OCI-LY1 (cell line): ENCODE data around the gene FERMT3.

Experiments used
- EZH2 ChIP-seq: fragments of 200-600 bp; sonication (generic), shearing (Covaris generic); IDR thresholded peaks from 2 replicates; pipeline ENCODE4 v1.8.0; 2017; ENCODE audit warnings: borderline replicate concordance, mixed run types, mild to moderate bottlenecking, antibody characterized with exemption, low read length, moderate library complexity, mixed read lengths
- TF ChIP-seq, protein P1 (sequence below): fragments of 200-600 bp; sonication (generic), shearing (Covaris generic); IDR thresholded peaks from 2 replicates; pipeline ENCODE4 v1.5.1; 2017; ENCODE audit warnings: mild to moderate bottlenecking, antibody characterized with exemption, low read length, moderate library complexity, mixed read lengths

DNA sequence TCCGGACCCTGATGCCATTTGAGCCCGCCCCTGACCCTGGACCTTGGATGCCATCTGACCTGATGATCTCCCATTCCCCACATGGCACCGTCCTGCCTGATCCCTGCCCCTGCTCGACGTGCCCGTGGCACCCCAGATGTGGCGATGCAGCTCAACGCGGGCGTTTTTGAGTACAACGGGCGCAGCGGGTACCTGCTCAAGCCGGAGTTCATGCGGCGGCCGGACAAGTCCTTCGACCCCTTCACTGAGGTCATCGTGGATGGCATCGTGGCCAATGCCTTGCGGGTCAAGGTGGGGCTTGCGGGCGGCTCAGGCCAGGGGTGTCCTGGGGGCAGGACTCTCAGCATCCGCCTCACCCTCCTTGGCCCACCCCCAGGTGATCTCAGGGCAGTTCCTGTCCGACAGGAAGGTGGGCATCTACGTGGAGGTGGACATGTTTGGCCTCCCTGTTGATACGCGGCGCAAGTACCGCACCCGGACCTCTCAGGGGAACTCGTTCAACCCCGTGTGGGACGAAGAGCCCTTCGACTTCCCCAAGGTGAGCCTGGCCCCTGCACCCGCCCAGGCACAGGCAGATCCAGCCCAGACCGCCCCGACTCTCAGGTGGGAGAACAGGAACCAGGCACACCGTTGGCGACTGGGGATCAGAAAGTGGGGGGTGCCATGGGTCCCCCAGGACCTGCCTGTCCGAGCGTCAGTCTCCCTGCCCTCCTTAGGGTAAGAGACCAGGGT lies 55.9 kb downstream of the FERMT3 start:
- TF ChIP-seq, protein P1, sequence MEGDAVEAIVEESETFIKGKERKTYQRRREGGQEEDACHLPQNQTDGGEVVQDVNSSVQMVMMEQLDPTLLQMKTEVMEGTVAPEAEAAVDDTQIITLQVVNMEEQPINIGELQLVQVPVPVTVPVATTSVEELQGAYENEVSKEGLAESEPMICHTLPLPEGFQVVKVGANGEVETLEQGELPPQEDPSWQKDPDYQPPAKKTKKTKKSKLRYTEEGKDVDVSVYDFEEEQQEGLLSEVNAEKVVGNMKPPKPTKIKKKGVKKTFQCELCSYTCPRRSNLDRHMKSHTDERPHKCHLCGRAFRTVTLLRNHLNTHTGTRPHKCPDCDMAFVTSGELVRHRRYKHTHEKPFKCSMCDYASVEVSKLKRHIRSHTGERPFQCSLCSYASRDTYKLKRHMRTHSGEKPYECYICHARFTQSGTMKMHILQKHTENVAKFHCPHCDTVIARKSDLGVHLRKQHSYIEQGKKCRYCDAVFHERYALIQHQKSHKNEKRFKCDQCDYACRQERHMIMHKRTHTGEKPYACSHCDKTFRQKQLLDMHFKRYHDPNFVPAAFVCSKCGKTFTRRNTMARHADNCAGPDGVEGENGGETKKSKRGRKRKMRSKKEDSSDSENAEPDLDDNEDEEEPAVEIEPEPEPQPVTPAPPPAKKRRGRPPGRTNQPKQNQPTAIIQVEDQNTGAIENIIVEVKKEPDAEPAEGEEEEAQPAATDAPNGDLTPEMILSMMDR: no peak
- TF ChIP-seq EZH2: no peak
